SK-N-SH treated with all-trans-retinoic acid at 6 μM for 48 hours (cell line): Measurements from ENCODE around the gene ACTR5.
"Not testable (repeated sequence)": the region's sequence is repeated elsewhere in the genome, so short reads cannot be mapped to it uniquely, and the experiment has no call there.

Experiments used
- ATAC-seq: fragments of 200-7000 bp; cut with Tn5 transposase; 3 replicates; pipeline ENCODE4 v1.9.1; 2020; ENCODE audit warnings: mild to moderate bottlenecking, moderate library complexity
- ARNTL ChIP-seq: fragments of 450-650 bp; formaldehyde crosslinking; IDR thresholded peaks from 2 replicates; pipeline ENCODE4 v1.5.0; 2020; ENCODE audit warnings: low read depth, mild to moderate bottlenecking, moderate library complexity, borderline replicate concordance
- BACH2 ChIP-seq: fragments of 250-450 bp; sonication (Bioruptor Pico); IDR thresholded peaks from 2 replicates; pipeline ENCODE4 v1.9.0; 2021; ENCODE audit warnings: mild to moderate bottlenecking, borderline replicate concordance
- CSDC2 ChIP-seq: fragments of 250-450 bp; sonication (Bioruptor Pico); IDR thresholded peaks from 2 replicates; pipeline ENCODE4 v1.5.0; 2020; ENCODE audit warnings: mild to moderate bottlenecking, moderate library complexity
- ESRRG ChIP-seq: fragments of 250-450 bp; sonication (Bioruptor Pico); IDR thresholded peaks from 2 replicates; pipeline ENCODE4 v1.6.1; 2021; ENCODE audit warnings: mild to moderate bottlenecking
- GLIS3 ChIP-seq: fragments of 250-450 bp; sonication (Bioruptor Pico); IDR thresholded peaks from 2 replicates; pipeline ENCODE4 v1.5.0; 2020; ENCODE audit warnings: mild to moderate bottlenecking, moderate library complexity
- ISL1 ChIP-seq: fragments of 250-450 bp; sonication (Bioruptor Pico); IDR thresholded peaks from 2 replicates; pipeline ENCODE4 v2.1.2; 2022; ENCODE audit warnings: mild to moderate bottlenecking, moderate library complexity
- OSR1 ChIP-seq: fragments of 250-450 bp; sonication (Bioruptor Pico); IDR thresholded peaks from 2 replicates; pipeline ENCODE4 v1.8.0; 2022; ENCODE audit warnings: moderate library complexity, mild to moderate bottlenecking, inconsistent platforms
- PPARA ChIP-seq: fragments of 250-450 bp; sonication (Bioruptor Pico); IDR thresholded peaks from 2 replicates; pipeline ENCODE4 v1.5.0; 2020; ENCODE audit warnings: mild to moderate bottlenecking, borderline replicate concordance
- RARB ChIP-seq: fragments of 250-450 bp; sonication (Bioruptor Pico); IDR thresholded peaks from 2 replicates; pipeline ENCODE4 v1.8.0; 2021; ENCODE audit warnings: mild to moderate bottlenecking, moderate library complexity
- SNAI2 ChIP-seq: fragments of 250-450 bp; sonication (Bioruptor Pico); IDR thresholded peaks from 2 replicates; pipeline ENCODE4 v1.5.0; 2020; ENCODE audit warnings: mild to moderate bottlenecking, moderate library complexity
- TCF4 ChIP-seq: fragments of 250-450 bp; sonication (Bioruptor Pico); IDR thresholded peaks from 2 replicates; pipeline ENCODE4 v1.8.0; 2021; ENCODE audit warnings: mild to moderate bottlenecking, moderate library complexity, borderline replicate concordance
- TOX ChIP-seq: fragments of 250-450 bp; sonication (Bioruptor Pico); IDR thresholded peaks from 2 replicates; pipeline ENCODE4 v1.8.0; 2021; ENCODE audit warnings: mild to moderate bottlenecking, moderate library complexity, borderline replicate concordance
- ZC3H10 ChIP-seq: fragments of 250-450 bp; sonication (Bioruptor Pico); IDR thresholded peaks from 2 replicates; pipeline ENCODE4 v1.5.1; 2021; ENCODE audit warnings: mild to moderate bottlenecking, moderate library complexity
- ZFP3 ChIP-seq: fragments of 250-450 bp; sonication (Bioruptor Pico); IDR thresholded peaks from 2 replicates; pipeline ENCODE4 v1.5.0; 2020; ENCODE audit warnings: mild to moderate bottlenecking, moderate library complexity
- ZFP30 ChIP-seq: fragments of 450-650 bp; formaldehyde crosslinking; IDR thresholded peaks from 2 replicates; pipeline ENCODE4 v1.5.0; 2022; ENCODE audit warnings: mild to moderate bottlenecking, moderate library complexity
- ZNF565 ChIP-seq: fragments of 450-650 bp; formaldehyde crosslinking; conservative IDR thresholded peaks from 2 replicates; pipeline ENCODE4 v1.5.0; 2020; ENCODE audit warnings: low read depth, mild to moderate bottlenecking, moderate library complexity
- ZNF70 ChIP-seq: fragments of 450-650 bp; formaldehyde crosslinking; IDR thresholded peaks from 2 replicates; pipeline ENCODE4 v1.5.0; 2020; ENCODE audit warnings: mild to moderate bottlenecking, moderate library complexity
- ZNF8 ChIP-seq: fragments of 450-650 bp; formaldehyde crosslinking; IDR thresholded peaks from 2 replicates; pipeline ENCODE4 v1.5.0; 2020; ENCODE audit warnings: mild to moderate bottlenecking, moderate library complexity
- TF ChIP-seq, protein P1 (sequence below): fragments of 250-450 bp; sonication (Bioruptor Pico); IDR thresholded peaks from 2 replicates; pipeline ENCODE4 v1.5.1; 2020; ENCODE audit warnings: low read depth, mild to moderate bottlenecking, moderate library complexity
- TF ChIP-seq, protein P2 (sequence below): fragments of 250-450 bp; sonication (Bioruptor Pico); IDR thresholded peaks from 2 replicates; pipeline ENCODE4 v1.5.1; 2021; ENCODE audit warnings: mild to moderate bottlenecking, moderate library complexity
- TF ChIP-seq, protein P3 (sequence below): fragments of 250-450 bp; sonication (Bioruptor Pico); IDR thresholded peaks from 2 replicates; pipeline ENCODE4 v1.8.0; 2020; ENCODE audit warnings: mild to moderate bottlenecking, moderate library complexity, borderline replicate concordance
- TF ChIP-seq, protein P4 (sequence below): fragments of 250-450 bp; sonication (Bioruptor Pico); IDR thresholded peaks from 2 replicates; pipeline ENCODE4 v1.5.0; 2020; ENCODE audit warnings: mild to moderate bottlenecking, moderate library complexity

Gene ACTR5

DNA sequence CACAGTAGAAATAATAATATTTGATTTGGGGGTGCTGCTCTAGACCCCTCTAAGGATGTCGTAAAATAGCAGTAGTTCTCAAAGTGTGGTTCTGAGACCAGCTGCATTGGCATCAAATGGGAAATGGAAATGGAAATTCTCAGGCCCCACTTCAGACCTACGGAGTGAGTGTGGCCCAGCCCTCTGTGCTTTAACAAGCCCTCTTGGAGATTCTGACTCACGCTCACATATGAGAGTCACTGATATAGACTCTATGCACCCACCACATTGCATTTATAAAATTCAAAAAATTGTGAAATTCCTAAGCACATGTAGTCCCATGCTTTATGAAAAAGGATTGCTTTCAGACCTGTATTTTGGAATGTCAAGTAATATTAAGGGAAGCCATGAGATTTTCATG lies 43.0 kb downstream of the ACTR5 start (continued):
- TF ChIP-seq SNAI2 (no peak), ZC3H10 (no peak), TCF4 (no peak), TOX (CRISPR knock-in tag) (no peak)
- TF ChIP-seq, protein P1, sequence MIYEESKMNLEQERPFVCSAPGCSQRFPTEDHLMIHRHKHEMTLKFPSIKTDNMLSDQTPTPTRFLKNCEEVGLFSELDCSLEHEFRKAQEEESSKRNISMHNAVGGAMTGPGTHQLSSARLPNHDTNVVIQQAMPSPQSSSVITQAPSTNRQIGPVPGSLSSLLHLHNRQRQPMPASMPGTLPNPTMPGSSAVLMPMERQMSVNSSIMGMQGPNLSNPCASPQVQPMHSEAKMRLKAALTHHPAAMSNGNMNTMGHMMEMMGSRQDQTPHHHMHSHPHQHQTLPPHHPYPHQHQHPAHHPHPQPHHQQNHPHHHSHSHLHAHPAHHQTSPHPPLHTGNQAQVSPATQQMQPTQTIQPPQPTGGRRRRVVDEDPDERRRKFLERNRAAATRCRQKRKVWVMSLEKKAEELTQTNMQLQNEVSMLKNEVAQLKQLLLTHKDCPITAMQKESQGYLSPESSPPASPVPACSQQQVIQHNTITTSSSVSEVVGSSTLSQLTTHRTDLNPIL, result no peak

DNA sequence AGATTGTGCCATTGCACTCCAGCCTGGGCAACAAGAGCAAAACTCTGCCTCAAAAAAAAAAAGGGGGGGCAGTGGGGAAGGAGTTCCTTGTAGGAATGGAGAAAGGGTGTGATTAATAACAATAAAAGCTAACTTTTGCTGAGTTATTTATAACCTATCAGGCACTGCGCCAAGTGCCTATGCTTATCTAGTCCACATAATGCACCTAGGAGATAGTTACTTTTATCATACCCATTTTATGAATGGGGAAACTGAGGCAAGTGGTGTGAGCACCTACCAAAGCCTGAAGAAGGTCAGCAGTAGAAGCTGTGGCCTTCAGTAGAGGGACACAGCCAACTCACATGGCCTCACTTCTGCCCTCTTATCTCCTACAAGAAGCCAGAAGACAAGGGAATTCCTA lies 43.7 kb downstream of the ACTR5 start:
- no peak for ATAC-seq
- TF ChIP-seq ZFP30, result no peak
- TF ChIP-seq, protein P2, sequence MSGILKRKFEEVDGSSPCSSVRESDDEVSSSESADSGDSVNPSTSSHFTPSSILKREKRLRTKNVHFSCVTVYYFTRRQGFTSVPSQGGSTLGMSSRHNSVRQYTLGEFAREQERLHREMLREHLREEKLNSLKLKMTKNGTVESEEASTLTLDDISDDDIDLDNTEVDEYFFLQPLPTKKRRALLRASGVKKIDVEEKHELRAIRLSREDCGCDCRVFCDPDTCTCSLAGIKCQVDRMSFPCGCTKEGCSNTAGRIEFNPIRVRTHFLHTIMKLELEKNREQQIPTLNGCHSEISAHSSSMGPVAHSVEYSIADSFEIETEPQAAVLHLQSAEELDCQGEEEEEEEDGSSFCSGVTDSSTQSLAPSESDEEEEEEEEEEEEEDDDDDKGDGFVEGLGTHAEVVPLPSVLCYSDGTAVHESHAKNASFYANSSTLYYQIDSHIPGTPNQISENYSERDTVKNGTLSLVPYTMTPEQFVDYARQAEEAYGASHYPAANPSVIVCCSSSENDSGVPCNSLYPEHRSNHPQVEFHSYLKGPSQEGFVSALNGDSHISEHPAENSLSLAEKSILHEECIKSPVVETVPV (CRISPR knock-in tag), result no peak
- no peak for TF ChIP-seq RARB (CRISPR knock-in tag)
- TF ChIP-seq, protein P3, sequence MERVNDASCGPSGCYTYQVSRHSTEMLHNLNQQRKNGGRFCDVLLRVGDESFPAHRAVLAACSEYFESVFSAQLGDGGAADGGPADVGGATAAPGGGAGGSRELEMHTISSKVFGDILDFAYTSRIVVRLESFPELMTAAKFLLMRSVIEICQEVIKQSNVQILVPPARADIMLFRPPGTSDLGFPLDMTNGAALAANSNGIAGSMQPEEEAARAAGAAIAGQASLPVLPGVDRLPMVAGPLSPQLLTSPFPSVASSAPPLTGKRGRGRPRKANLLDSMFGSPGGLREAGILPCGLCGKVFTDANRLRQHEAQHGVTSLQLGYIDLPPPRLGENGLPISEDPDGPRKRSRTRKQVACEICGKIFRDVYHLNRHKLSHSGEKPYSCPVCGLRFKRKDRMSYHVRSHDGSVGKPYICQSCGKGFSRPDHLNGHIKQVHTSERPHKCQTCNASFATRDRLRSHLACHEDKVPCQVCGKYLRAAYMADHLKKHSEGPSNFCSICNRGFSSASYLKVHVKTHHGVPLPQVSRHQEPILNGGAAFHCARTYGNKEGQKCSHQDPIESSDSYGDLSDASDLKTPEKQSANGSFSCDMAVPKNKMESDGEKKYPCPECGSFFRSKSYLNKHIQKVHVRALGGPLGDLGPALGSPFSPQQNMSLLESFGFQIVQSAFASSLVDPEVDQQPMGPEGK (CRISPR knock-in tag), result no peak
- TF ChIP-seq SNAI2, result no peak
- TF ChIP-seq, protein P1, result no peak
- TF ChIP-seq GLIS3 (CRISPR knock-in tag), result no peak
- TF ChIP-seq ZC3H10, result no peak
- no peak for TF ChIP-seq OSR1
- TF ChIP-seq PPARA (CRISPR knock-in tag), result no peak

DNA sequence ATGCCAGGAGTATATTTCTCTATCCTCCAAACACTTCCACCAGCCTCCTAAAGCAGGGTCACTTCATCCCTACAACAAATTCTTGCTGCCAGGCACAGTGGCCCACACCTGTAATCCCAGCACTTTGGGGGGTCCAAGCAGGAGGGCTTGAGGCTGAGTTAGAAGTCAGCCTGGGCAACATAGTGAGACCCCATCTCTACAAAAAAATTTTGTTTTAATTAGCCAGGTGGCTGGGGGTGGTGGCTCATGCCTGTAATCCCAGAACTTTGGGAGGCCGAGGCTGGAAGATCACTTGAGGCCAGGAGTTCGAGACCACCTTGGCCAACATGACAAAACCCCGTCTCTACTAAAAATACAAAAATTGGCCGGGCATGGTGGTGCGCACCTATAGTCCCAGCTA lies 45.8 kb downstream of the ACTR5 start:
- not testable (repeated sequence) for ATAC-seq

DNA sequence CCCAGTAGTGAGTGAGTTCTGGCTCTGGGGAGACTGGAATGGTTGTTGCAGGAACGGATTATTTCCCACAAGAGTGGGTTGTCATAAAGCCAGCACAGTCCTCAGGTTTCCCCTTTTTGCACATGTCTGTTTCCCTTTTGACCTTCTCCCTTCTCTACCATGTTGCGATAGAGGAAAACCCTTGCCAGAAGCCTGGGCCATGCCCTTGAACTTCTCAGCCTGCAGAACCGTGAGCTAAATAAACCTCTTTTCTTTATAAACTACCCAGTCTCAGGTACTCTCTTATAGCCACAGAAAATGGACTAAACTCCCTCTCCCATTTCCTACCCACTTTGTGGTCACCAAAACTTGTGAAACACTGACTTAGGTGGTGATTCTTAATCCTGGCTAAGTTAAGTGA lies 50.0 kb downstream of the ACTR5 start:
- no peak for ATAC-seq
- TF ChIP-seq PPARA (CRISPR knock-in tag), result no peak
- TF ChIP-seq ZNF8 (CRISPR knock-in tag), result no peak
- TF ChIP-seq TOX (CRISPR knock-in tag), result no peak
- no peak for TF ChIP-seq BACH2 (CRISPR knock-in tag)
- TF ChIP-seq TCF4, result no peak
- no peak for TF ChIP-seq ZNF565 (CRISPR knock-in tag)
- no peak for TF ChIP-seq RARB (CRISPR knock-in tag)

DNA sequence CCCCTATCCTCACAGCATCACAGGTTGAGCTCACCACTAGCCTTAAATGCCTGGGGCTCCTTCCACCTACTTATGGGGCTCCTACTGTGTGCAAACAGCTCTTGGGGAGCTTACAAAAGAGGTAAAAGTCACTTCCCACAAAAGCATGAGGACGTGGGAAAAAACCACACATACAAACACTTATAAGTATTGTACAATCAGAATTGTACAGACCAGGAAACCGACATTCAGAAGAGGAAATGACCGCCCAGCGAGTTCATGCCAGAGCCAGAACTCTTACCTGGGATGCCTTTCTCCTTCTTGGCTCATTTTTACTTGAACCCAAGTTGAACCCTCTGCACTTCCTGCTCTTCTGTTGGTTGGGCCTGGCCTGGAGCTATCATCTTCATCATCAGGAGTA lies 50.9 kb downstream of the ACTR5 start:
- ATAC-seq, result no peak
- TF ChIP-seq CSDC2 (CRISPR knock-in tag) (no peak), SNAI2 (no peak), GLIS3 (CRISPR knock-in tag) (no peak), ESRRG (no peak), ARNTL (CRISPR knock-in tag) (no peak), ZC3H10 (no peak), BACH2 (CRISPR knock-in tag) (no peak), ZFP30 (no peak), ISL1 (CRISPR knock-in tag) (no peak), ZNF8 (CRISPR knock-in tag) (no peak), ZFP3 (CRISPR knock-in tag) (no peak), ZNF70 (CRISPR knock-in tag) (no peak), OSR1 (no peak), TOX (CRISPR knock-in tag) (no peak), PPARA (CRISPR knock-in tag) (no peak)
- TF ChIP-seq, protein P2 (CRISPR knock-in tag), result no peak
- TF ChIP-seq, protein P4, sequence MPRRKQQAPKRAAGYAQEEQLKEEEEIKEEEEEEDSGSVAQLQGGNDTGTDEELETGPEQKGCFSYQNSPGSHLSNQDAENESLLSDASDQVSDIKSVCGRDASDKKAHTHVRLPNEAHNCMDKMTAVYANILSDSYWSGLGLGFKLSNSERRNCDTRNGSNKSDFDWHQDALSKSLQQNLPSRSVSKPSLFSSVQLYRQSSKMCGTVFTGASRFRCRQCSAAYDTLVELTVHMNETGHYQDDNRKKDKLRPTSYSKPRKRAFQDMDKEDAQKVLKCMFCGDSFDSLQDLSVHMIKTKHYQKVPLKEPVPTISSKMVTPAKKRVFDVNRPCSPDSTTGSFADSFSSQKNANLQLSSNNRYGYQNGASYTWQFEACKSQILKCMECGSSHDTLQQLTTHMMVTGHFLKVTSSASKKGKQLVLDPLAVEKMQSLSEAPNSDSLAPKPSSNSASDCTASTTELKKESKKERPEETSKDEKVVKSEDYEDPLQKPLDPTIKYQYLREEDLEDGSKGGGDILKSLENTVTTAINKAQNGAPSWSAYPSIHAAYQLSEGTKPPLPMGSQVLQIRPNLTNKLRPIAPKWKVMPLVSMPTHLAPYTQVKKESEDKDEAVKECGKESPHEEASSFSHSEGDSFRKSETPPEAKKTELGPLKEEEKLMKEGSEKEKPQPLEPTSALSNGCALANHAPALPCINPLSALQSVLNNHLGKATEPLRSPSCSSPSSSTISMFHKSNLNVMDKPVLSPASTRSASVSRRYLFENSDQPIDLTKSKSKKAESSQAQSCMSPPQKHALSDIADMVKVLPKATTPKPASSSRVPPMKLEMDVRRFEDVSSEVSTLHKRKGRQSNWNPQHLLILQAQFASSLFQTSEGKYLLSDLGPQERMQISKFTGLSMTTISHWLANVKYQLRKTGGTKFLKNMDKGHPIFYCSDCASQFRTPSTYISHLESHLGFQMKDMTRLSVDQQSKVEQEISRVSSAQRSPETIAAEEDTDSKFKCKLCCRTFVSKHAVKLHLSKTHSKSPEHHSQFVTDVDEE (CRISPR knock-in tag), result no peak
- TF ChIP-seq, protein P1, result no peak
